EH (cell line): Measurements from ENCODE around the gene CD63.

ENCODE experiments used
- DNase-seq: peaks from one replicate; pipeline ENCODE4 v3.0.0-alpha.2; 2015; ENCODE audit warnings: low read depth

The CD63 gene

DNA sequence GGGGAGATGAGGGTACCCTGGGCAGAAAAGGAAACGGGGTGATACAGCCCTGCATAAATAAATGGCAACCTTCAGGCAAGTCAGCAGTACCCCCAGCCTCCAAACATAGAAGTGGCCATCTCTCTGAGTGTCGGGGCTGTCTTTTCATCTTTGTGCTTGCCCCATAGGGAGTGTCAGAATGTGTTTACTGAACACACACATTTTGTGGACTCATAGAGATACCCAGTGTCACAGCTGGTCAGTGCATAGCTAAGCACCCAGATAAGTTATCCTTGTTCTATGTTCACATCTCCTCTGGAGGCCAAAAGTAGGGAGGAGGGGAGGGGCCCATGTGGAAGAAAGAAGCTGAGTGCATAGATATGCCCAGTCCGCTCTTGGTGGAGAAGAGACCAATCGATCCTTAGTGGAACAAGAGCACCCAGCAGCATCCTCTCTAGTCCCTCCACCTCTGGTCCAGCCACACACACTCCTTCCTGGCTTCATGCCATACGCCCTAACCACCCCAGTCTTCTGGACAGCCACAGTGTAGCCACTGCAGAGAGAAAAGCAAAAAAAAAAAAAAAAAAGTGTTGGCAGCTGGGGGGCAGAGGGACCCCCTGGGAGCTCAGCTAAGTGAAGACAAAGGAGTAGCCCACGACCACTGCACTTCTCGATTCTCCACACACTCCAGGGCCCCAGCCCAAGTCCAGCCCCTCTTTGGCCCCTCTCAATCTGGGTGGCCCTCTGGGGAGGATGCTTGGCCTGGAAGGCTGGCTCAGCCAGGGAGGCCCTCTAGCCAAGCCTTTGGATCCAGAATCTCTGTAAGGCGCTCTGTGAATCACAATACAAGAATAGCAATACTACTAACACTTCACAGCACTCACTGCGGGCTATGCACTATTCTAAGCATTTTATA, 23.7 kb downstream of the CD63 start:
- no peak for DNase-seq

DNA sequence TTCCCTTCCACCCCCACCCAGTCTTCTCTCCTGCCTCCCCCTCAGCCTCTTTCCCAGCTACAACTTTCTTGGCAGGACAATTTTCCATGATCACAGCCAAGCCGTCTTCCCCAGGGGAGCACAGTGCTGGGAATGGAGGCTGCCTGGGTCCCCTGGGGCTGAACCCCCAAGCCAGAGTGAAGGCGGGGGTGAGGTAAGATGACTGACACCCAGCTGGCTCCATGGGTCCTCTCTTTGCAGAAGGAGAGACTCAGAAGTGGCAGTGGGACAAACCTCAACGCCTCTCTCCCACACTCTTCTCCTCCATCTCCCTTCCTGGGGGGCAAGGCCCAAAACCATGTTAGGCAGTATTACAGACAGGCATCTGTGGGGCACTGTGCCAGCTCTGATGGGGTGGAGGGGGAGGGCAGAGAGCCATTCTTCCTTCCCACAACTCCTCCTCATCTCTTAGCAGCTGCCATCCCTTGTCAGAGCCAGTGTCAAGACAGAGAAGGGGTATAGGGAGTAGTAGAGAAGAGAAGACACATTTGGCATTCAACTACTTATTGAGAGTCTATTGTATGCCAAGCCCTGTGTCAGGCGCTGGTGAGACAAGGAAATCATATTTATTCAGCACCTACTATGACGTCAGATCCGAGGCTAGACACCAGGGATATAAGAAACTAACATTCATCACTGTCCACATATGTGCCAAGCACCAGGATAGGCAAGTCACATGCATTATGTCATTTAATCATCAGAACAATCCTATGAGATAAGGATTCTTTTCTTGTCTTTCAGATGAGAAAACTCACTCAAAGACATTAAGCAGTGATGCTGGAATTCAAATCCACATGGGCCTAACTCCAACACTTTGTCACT, 24.7 kb downstream of the CD63 start:
- no peak for DNase-seq

DNA sequence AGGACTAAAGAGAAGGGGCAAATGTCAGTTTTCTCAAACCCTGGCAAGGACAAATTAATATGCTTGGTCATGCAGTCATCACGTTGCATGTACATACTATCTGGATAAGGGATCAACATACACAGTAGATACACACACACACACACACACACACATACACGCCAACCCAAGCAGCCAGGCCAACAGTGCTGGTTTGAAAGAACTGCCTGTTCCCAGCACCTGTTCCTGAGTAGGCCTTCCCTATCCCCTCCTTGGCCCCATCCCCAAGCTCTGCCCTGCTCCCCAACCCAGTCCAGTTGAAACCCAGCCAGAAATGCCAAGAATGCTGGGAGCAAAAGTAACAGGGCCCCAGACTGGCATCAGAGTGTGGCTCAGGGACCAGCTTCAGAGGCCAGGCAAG, 25.5 kb downstream of the CD63 start:
- DNase-seq, result no peak

DNA sequence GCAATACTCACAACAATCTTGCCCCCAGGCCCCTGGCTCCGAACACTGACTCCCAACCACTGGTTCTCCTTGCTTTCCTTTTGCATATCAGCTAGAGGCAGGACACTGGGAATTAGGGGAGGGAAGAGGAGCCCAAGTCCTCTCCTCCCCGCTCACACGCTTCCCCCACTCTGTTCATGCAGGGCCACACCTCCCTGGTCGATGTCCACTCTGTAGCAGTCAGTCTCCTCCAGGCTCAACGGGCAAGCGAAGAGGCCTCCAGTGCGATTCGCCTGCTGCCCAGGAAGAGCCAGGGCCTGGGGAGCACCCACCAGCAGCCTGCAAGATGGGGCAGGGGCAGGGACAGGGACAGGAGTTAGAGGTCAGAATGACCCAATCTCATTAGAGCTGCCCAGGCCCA, 25.9 kb downstream of the CD63 start:
- DNase-seq, result no peak

DNA sequence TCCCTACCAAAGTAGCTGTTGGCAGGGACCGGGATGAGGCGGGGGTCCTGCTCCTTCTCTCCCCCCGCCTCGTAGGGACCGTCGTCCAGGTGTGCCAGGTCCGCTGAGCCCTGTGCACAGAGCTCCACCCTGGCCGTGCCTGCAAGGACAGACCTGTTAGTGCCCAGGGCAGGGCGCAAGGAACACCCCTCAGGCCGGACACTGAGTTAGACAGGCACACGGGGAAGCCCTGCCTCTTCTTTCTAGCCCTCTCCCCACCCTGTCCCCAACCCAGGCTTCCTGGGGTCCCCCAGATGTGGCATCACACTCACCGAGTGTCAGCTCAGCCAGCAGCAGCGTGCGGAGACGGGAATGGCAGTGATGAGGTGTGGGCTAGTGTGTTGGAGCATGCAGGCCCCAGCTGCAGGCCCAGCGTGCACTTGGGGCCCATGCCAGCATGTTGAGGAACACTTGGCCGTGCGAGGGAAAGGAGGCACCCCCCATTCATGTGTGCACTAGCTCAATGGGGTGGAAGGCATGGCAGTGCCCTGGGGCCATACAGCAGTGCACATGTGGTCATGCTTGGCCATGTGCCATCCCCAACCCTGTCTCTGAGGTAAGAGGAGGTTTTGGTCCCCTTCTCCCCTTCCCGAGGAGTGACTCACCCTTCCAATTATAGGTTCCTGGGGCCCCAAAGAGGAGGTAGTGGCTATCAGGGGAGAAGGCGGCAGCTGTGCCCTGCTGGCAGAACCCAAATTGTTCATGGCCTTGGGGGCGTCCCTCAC, 28.4 kb downstream of the CD63 start:
- DNase-seq, result peak; percentile 48

DNA sequence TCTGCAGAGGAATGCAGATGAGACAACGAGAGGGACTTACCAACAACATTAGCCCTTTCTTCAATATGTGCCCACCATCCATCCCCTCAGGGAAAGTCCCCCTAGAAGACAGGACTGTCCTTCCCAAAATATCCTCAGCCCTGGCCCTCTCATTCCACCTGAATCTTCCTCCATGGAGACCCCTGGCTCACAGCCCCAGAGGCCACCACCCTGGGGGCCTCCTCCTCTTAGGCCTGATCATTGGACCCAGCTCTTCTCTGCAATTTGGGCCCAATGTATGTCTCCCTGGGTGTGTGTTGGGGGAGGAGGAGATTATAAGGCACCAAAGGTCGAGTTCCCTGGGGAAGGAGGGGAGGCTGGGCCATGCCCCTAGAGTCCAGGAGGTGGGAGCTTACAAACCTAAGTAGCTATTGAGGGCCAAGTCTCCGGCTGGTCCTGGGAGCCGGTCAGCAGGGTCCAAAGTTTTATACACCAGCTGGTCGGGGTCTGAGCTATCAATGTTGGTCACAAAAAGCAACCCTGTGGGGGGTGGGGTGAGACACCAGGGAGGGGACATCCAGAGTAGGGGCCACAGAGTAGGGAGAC, 29.2 kb downstream of the CD63 start:
- DNase-seq, result no peak

DNA sequence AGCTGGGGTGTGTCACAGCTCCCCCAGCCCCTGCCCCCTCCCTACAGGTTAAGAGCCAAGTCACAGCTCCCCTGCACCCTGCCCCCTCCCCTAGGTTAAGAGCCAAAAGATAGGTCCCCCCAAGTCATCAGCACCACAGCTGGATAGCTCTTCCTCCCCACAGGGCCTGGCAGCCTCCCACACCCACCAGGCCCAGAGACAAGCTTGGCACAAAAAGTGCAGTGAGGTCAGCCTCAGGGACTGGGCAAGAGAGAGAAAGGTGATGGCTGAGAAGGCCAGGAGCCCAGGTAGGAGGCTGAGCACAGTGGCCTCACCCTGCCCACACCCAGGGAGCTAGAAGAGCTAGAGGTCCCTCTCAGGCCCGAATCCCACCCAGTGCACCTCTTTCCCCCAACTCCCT, 29.8 kb downstream of the CD63 start:
- DNase-seq, result no peak

DNA sequence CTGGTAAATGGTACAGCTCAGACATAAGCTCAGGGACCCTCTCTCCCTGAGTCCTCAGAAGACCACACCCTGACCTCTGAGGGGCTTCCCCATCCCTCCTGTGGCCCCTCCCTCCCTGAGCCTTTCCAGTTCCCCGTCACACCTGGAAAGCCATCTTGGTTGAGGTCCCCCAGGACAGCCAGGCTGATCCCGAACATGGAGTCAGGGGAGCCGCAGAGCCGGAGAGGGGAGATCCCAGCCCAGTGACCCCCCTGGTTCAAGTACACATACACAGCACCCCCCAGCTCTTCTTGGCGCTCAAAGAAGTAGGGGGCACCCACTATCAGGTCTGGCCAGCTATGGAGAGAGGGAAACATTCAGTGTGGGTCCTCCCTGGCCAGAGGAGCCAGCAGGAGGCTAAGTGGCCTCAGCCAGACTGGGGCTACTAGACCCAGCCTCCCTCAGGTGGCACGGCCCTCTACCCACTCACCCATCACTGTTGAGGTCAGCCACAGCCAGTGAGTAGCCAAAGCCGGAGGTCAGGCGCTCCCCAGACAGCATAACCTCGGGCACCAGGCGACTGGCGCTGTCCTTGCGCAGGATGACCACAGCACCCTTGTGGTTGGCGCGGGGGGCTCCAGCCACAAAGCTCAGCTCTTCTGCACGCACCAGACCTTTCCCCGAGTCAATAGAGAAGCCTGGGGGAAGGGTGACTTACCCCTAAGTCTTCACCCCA, 30.4 kb downstream of the CD63 start:
- DNase-seq, result no peak

DNA sequence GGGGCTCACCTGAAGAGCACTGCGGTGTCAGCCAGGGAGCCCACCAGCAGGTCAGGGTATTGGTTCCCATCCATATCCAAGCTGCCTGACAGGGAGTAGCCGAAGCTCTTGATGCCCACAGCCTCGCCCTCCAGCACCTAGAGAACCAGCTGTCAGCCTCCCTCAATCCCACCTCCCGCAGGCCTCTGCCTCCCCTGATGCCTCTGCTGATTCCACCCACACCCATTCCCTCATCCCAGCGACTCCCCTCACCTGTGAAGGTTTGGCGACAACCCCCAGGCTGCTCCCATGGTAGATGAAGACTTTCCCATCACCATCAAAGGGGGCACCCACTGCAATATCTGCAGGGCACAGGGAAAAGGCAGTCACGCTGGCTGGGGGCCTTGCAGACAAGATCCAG, 31.1 kb downstream of the CD63 start:
- no peak for DNase-seq

DNA sequence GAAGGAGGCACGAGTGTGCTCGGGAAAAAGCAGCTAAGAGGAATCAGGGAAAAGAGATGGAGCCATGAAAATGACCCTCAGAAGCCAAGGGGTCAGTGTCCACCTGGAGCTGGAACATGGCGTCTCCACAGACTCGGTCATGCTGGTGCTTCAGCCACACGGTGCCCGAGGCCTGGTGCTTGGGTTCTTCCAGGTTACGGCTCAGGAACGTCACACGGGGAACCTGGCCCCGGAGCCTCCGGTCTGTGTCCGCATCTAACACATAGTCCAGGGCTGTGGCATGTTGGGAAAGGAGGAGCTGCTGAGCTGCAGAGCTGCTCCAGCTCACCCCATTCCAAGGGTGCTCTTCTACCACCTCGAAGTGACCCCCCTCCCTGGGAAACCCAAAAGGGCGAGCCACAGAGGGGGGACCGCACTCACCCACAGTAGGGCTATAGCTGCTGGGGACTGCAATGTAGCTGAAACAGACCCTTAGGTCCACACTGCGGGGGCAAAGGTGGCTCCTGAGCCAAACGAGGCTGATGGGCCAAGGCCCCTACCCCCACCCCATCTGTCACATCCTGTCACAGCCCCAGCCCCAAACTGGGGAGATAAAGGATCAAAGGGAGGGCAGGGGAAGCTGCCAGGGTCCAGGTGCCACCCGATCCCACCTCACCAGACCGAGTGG, 31.9 kb downstream of the CD63 start:
- no peak for DNase-seq

DNA sequence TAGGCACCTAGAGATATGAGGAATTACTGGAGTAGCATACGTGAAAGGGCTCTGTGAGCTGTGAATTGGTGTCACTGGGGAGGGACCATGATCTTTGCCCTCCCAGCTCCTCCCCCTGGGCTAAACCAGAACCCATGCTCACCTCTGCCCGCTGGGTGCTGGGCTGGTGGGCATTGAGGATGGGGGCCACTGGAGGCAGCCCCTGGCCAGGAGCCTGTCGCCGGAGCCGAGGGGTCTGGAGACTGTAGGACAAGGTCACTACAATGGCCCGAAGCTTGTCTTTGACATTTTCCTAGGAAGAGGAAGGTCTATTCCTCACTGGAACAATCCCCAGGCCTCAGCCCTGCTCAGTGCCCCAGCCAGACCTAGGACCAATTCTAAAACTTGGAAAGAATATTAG, 32.7 kb downstream of the CD63 start:
- DNase-seq, result no peak

DNA sequence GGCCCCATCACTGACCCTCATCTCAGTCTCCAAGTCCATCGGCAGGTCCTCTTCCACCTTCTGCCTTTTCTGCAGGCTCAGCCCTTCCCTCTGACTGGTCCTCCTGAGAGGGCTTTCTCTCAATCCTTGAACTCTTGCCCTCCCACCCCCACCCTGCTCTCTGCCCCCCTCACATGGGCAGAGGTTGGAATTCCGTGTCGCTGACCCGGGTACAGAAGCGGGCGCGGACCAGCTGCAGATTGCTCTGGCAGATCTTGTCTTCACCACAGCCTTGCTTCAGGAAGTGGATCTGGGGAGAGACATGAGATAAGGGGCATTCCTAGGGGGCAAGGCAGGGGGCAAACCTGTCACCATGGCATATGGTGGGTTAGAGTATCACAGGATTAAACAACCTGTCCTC, 33.5 kb downstream of the CD63 start:
- DNase-seq, result no peak

DNA sequence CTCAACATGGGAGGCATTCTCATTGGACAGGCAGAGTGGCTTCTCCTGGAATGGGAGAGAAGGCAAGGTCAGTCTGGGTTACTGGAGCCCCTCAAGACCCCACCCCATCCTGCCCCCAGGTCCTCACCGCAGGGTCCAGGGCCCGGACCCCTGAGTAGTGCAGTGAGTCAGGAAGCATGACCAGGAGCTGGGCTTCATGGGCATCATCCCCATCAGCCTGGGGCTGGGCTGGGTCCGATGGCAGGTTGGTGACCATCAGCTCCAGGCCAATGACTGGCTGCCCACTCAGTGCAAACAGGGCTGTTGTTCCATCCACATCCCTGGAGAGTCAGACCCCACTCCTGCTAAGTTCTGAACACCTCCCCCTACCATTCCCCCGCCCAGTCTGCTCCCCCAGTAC, 34.2 kb downstream of the CD63 start:
- no peak for DNase-seq

DNA sequence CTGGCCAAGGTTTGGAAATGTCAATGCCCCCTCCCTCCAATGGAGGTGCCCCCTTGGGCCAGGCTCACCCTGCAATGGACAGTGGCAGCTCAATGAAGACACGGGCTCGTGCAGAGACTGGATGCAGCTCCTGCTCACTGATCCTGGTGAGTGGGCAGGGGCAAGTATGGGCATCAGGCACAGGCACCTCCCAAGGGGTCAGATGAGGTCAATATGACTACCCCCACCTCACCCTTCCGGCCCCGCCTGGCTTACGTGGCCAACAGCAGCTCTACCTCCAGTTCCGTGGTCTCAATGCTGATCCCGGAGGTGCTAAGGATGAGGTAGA, 34.7 kb downstream of the CD63 start:
- DNase-seq, result no peak

DNA sequence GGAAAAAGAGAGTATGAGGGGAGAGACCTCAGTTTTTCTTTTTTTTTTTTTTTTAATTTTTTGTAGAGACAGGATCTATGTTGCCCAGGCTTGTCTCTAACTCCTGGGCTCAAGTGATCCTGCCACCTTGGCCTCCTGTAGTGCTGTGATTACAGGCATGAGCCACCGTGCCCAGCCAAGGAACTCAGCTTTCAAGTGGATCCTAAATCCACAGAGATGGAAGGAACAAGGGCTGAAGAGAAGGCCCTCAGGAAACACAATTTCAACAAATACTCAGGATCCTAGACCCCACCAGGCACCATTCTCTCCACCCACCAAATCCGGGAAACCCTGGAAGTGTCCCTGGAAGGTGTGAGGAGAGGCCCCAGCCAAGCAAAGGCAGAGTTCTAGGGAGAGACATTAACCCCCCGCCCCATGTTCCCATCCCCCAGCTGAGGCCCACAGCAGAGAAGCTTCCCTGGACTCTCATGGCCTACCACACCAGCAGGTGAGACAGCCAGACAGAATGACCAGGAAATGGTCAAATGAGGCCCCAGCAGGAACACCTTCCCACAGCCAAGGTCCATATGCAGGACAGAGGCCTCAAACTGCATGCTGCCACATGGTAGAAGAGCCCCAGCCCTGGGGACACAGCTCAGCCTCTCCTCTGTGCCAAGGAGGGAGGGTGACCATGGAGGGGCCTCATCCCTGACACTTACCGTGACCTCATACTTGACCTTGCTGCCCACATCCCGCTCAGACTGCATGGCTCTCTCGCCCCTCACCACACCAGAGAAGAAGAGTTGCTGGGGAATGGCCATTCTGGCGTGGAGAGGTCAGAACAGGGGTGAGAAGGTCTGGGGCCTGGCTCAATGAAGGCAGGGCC, 35.3 kb downstream of the CD63 start:
- no peak for DNase-seq

DNA sequence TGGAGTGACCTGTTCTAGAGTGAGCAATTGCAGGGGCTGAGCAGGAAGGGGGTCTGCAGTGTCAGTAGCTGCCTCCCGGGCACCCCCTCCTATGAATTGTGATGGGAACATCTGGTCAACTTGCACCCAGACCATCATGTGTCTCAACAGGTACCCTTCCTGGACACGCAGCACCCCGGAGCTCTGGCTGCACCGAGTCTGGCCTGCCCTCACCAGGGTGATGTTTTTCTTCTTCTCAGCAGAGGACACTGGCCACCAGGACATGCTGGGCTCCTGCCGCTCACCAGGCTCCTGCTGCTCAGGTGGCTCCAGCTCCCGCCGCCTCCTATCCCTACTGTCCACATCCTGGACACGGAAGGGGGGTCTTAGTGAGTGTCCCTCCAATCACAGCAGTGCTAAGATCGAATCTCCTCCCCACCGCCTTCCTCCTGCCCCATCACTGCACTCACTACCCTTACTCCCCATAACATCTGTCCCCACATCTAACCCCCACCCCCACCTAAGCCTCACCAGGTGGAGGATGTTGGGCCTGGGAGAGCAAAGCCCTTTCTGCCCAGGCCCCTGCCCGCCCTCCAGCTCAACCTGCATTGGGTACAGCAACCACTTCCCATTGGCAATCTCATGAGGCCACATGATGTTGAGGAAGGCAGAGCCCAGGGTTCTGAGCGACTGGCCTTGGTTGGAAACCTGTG, 36.0 kb downstream of the CD63 start:
- no peak for DNase-seq

DNA sequence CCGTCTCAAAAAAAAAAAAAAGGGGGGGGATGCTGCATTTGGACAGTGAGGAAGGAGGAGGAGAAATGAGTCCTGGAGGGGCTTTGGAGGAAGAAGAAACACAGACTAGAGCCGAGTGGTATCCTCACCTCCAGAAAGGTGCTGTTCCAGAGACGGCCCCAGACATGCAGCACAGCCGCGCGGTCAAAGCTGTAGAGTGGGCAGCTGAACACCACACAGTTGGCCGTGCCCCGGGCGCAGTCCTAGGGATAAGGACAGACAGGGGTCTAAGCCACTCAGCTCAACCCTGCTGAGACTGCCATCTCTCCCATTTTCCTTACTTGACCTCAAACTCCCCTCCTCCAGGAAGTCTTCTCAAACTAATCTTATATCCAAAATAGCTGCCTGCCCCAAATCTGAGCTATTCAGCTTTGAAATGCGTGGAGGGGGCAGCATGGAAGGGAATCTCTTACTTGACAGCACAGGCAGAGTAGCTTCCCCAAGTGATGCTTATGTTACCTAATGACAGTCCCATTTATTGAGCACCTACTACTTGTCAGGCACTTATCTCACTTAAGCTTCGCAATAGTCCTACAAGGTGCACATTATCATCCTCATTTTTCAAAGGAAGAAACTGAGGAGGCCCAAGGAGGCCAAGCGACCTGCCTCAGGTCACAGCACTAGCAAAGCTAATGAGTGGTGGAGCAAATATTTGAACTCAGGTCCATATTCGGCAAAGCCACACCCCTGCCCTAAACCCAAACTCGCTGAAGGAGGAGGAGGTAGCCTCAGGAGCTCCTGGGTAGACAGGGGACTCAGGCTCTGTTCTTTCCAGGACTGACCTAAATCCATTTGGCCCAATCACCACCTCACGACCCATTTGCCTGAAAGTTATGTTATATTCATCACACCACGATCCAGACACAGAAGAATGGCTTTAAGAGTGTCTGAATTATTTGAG, 39.8 kb downstream of the CD63 start:
- DNase-seq, result no peak

DNA sequence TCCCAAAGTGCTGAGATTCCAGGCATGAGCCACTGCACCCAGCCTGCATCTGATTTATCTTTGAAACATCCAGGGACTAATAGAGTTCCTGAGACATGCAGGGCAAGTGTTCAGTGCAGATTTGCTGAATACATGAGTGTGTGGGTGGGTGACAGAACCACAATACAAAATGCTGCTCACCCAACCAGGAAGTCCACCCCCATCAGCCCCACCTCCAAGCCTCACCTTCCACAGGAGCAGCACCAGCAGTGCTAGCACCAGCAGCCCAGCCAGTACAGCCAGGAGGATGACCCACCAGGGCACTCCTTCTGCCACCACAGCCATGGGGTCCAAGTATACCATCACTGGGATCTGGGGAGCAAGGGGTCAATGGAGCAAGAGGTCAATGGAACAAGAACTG, 41.1 kb downstream of the CD63 start:
- no peak for DNase-seq
